Right renal pelvis (tissue), 4 donors: ENCODE data around the gene CLOCK. TPM values are rescaled to one million over a fixed set of nuclear protein-coding genes. Genes with fewer than 3 reads are reported as not detected.
A peak's percentile ranks its signal among the peaks of the same experiment; 100 is the strongest.
"Not testable (repeated sequence)": the region's sequence is repeated elsewhere in the genome, so short reads cannot be mapped to it uniquely, and the experiment has no call there.

ENCODE experiments used
- DNase-seq, 4 donors: peaks; one replicate each; pipeline ENCODE4 v3.0.0-alpha.2; 2013; ENCODE audit warnings: low read depth in 4 of 4, low spot score in 3 of 4, missing footprints in 1 of 4
- polyA plus RNA-seq, 4 donors: library from polyadenylated mRNA; unstranded; fragments of 120-200 nt; gene quantifications; one replicate each; pipeline ENCODE4 v1.2.1, GENCODE V29; 2013; ENCODE audit not compliant: insufficient read length in 4 of 4

The CLOCK gene
- polyA plus RNA-seq, result 10 to 100 TPM; 17.6 to 24.7 (median 21.6) TPM

GRCh38 chr4:55546756-55547465 is at the start of gene CLOCK:
CLOCK (minus strand) TSS chr4:55546909; CDS start chr4:55482785, 64,124 bp downstream.
- peak; percentile 70 to 87 (median 77) for DNase-seq

GRCh38 chr4:55592014-55592413 is 45.3 kb upstream of the CLOCK start, which contains the start of gene PDCL2:
PDCL2 (minus strand) TSS chr4:55592245; CDS start chr4:55592109, 136 bp downstream.
- DNase-seq, result no peak

GRCh38 chr4:55588160-55588559 is 41.5 kb upstream of the CLOCK start:
- no peak for DNase-seq

GRCh38 chr4:55582773-55583172 is 36.1 kb upstream of the CLOCK start:
- DNase-seq, result not testable (repeated sequence)

GRCh38 chr4:55578341-55579010 is 31.8 kb upstream of the CLOCK start:
- no peak for DNase-seq

GRCh38 chr4:55575513-55575912 is 28.8 kb upstream of the CLOCK start:
- no peak for DNase-seq

GRCh38 chr4:55574252-55574651 is 27.5 kb upstream of the CLOCK start:
- DNase-seq, result no peak

GRCh38 chr4:55571806-55572205 is 25.1 kb upstream of the CLOCK start:
- DNase-seq, result no peak

- DNase-seq, result no peak
Observed at GRCh38 chr4:55568905-55569504, 22.3 kb upstream of the CLOCK start.

- DNase-seq, result no peak
Observed at GRCh38 chr4:55561889-55562288, 15.2 kb upstream of the CLOCK start.

GRCh38 chr4:55560096-55560495 is 13.4 kb upstream of the CLOCK start:
- no peak for DNase-seq

GRCh38 chr4:55554453-55555030 is 7.8 kb upstream of the CLOCK start:
- DNase-seq, result no peak

GRCh38 chr4:55553441-55554201 is 6.9 kb upstream of the CLOCK start:
- no peak for DNase-seq

GRCh38 chr4:55551964-55552363 is 5.3 kb upstream of the CLOCK start:
- DNase-seq, result not testable (repeated sequence)

GRCh38 chr4:55549888-55550287 is 3.2 kb upstream of the CLOCK start:
- no peak for DNase-seq

- DNase-seq, result no peak
Observed at GRCh38 chr4:55547918-55548317, 1.2 kb upstream of the CLOCK start.

- peak in 1 of 4 donors; percentile 24 for DNase-seq
Observed at GRCh38 chr4:55547466-55547770, 709 bp upstream of the CLOCK start.

GRCh38 chr4:55546506-55546755 is 278 bp downstream of the CLOCK start:
- no peak for DNase-seq

GRCh38 chr4:55545641-55546505 is 836 bp downstream of the CLOCK start:
- peak; percentile 43 to 63 (median 52) for DNase-seq

- peak in 2 of 4 donors; percentile 19 to 20 for DNase-seq
Observed at GRCh38 chr4:55545151-55545550, 1.6 kb downstream of the CLOCK start.
